SK-N-SH treated with all-trans-retinoic acid at 6 μM for 48 hours (cell line): ENCODE measurements around the gene PDK1.
"Not testable (repeated sequence)": the region's sequence is repeated elsewhere in the genome, so short reads cannot be mapped to it uniquely, and the experiment has no call there.

Experiments
- ARNTL ChIP-seq: fragments of 450-650 bp; formaldehyde crosslinking; IDR thresholded peaks from 2 replicates; pipeline ENCODE4 v1.5.0; 2020; ENCODE audit warnings: low read depth, mild to moderate bottlenecking, moderate library complexity, borderline replicate concordance
- BACH2 ChIP-seq: fragments of 250-450 bp; sonication (Bioruptor Pico); IDR thresholded peaks from 2 replicates; pipeline ENCODE4 v1.9.0; 2021; ENCODE audit warnings: mild to moderate bottlenecking, borderline replicate concordance
- CSRNP3 ChIP-seq: fragments of 250-450 bp; sonication (Bioruptor Pico); IDR thresholded peaks from 2 replicates; pipeline ENCODE4 v1.5.1; 2021; ENCODE audit warnings: mild to moderate bottlenecking, moderate library complexity
- ISL1 ChIP-seq: fragments of 250-450 bp; sonication (Bioruptor Pico); IDR thresholded peaks from 2 replicates; pipeline ENCODE4 v2.1.2; 2022; ENCODE audit warnings: mild to moderate bottlenecking, moderate library complexity
- ZNF8 ChIP-seq: fragments of 450-650 bp; formaldehyde crosslinking; IDR thresholded peaks from 2 replicates; pipeline ENCODE4 v1.5.0; 2020; ENCODE audit warnings: mild to moderate bottlenecking, moderate library complexity

GRCh38 chr2:172591386-172591785, 35.5 kb downstream of the PDK1 start:
- not testable (repeated sequence) for TF ChIP-seq CSRNP3 (CRISPR knock-in tag); ISL1; BACH2 (CRISPR knock-in tag); ZNF8 (CRISPR knock-in tag); ARNTL (CRISPR knock-in tag)
